Mucosa of descending colon (tissue), 3 donors: ENCODE measurements around the gene ADGRF1. TPM values are rescaled to one million over a fixed set of nuclear protein-coding genes. Genes with fewer than 3 reads are reported as not detected.

Experiments used
- ATAC-seq: fragments of 200-7000 bp; cut with Tn5 transposase; one replicate; pipeline ENCODE4 v1.9.1; 2020; ENCODE audit warnings: mild to moderate bottlenecking, moderate library complexity
- DNase-seq, 3 donors: peaks; one replicate each; pipeline ENCODE4 v3.0.0-alpha.2; 2020
- H3K36me3 ChIP-seq: fragments of 200-600 bp; one replicate; pipeline ENCODE4 v1.8.0; 2021; ENCODE audit warnings: low read depth, mild to moderate bottlenecking
- H3K4me1 ChIP-seq: fragments of 200-600 bp; one replicate; pipeline ENCODE4 v1.8.0; 2021; ENCODE audit warnings: low read depth, mild to moderate bottlenecking
- H3K4me3 ChIP-seq: fragments of 200-600 bp; one replicate; pipeline ENCODE4 v1.8.0; 2021; ENCODE audit warnings: mild to moderate bottlenecking
- H3K9me3 ChIP-seq: fragments of 200-600 bp; one replicate; pipeline ENCODE4 v1.8.0; 2021; ENCODE audit warnings: mild to moderate bottlenecking
- intact Hi-C, 2 donors: fragments of 100-400 bp; cut with DNase I in 1 of 2; cut with micrococcal nuclease in 1 of 2; formaldehyde crosslinking; loops; one replicate each; pipeline versions ENCODE4 v1.11.0 to v1.11.1; 2022; cut with DNase I, micrococcal nuclease
- total RNA-seq, 3 donors: library from RNA; stranded (reverse); fragmentation: NEBNext Ultra II Directional in 2 of 3; extraction: Animal tissue kit (Norgen Biotek cat#: 25700) in 2 of 3; gene quantifications; one replicate each; pipeline versions ENCODE4 v1.2.1 to v1.2.4, GENCODE V29; 2021 to 2023
- TF ChIP-seq, protein P1 (sequence below): fragments of 200-600 bp; IDR thresholded peaks from one replicate; pipeline ENCODE4 v1.8.0; 2022; ENCODE audit warnings: antibody characterized with exemption, mild to moderate bottlenecking
- donor health status: DM: no; HTN: no; CAD: no; lungs with moderate emphysema.
- donor health status: DM: no; HTN: no; CAD: no.
- donor health status: DM: no; HTN: yes; CAD: no.

Gene ADGRF1
- total RNA-seq, 3 donors from 2014 or later: 1.2 to 3.3 (median 1.8) TPM

DNA sequence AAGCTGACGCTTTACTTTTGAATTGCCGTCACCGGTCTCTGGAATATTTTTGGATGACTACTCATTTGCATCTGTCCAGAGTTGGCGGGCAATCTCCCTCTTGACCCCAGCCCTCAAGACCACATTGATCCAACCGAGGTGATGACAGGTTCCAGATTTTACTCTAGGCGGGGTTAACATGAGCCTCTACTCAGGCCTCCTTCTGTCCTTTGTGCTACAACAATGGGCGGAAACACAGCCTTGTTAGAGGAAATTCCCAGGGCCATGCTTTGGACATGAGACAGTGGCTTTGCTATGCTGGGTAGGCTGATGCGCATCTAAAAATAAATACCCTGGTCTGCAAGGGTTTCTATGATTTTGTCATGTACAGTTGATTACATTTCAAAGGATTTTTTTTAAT lies 93.4 kb downstream of the ADGRF1 start:
- H3K36me3 ChIP-seq: no peaks in the 10 kb centered on the region
- TF ChIP-seq, protein P1, sequence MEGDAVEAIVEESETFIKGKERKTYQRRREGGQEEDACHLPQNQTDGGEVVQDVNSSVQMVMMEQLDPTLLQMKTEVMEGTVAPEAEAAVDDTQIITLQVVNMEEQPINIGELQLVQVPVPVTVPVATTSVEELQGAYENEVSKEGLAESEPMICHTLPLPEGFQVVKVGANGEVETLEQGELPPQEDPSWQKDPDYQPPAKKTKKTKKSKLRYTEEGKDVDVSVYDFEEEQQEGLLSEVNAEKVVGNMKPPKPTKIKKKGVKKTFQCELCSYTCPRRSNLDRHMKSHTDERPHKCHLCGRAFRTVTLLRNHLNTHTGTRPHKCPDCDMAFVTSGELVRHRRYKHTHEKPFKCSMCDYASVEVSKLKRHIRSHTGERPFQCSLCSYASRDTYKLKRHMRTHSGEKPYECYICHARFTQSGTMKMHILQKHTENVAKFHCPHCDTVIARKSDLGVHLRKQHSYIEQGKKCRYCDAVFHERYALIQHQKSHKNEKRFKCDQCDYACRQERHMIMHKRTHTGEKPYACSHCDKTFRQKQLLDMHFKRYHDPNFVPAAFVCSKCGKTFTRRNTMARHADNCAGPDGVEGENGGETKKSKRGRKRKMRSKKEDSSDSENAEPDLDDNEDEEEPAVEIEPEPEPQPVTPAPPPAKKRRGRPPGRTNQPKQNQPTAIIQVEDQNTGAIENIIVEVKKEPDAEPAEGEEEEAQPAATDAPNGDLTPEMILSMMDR: no peak
- H3K4me1 ChIP-seq: no peaks in the 10 kb centered on the region
- H3K9me3 ChIP-seq: no peaks in the 10 kb centered on the region
- intact Hi-C loops: no loop called here
- ATAC-seq (no peak), DNase-seq (no peak)
- H3K4me3 ChIP-seq: no peak overlapping the region

Other genes with a start within 250 kb of the ADGRF1 start
- 100 to 1,000 TPM; 118 to 498 (median 183) TPM for gene MEP1A, start 248.9 kb downstream of the ADGRF1 start, total RNA-seq
- gene ADGRF5, start 120.4 kb downstream of the ADGRF1 start, total RNA-seq: 1 to 10 TPM; 1.9 to 9.7 (median 3.9) TPM